ENCODE measurements around the gene UQCC2. TPM values are rescaled to one million over a fixed set of nuclear protein-coding genes. Genes with fewer than 3 reads are reported as not detected.

UQCC2 gene
- total and polyA plus RNA-seq, 2 of the 4 experiments (the other 2 are of a cell fraction) = 13.8 to 34.5 TPM

DNA sequence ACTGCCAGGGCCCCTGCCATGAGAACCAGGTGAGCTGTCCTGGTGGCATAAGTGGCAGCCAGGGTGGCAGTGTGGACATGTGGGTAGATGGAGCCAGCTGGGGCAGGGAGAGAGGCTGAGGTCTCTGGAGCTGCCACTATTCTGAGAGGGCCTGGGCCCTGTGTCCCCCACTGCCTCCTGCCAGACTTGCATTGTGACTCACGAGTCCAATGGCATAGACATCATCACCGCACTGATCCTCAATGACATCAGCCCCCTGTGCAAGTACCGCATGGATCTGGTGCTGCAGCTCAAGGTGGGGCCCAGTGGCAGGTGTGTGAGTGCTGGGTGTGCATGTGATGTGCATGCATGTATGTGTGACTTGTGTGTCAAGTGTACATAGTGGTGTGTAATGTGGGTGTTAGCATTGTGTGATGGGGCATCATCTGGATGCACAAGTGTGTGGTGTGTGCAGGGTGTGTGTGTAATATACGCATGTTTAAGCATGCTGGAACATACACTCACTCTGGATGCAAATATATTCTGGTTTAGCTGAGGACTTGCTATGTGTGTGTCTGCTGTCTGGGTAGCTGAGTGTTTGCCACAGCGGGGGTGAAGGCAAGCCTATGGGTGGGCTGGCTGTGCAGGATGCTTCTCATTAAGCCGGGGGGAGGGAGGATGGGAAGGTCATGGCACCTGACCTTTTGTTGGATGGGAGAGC lies 25.1 kb downstream of the UQCC2 start:
- Histone ChIP-seq H3K9ac (ENCODE audit: low read depth, low read length) (no peak overlapping the region), H4K5ac (ENCODE audit: low read depth, low read length) (no peak overlapping the region), H3K23ac (ENCODE audit: low read depth, low read length) (no peak overlapping the region), H3K4me2 (ENCODE audit: low read depth, low read length) (no peak overlapping the region), H2BK20ac (ENCODE audit: low read depth, low read length) (no peak overlapping the region), H4K20me1 (ENCODE audit: insufficient read depth, low read length) (no peaks in the 10 kb centered on the region), H2BK120ac (ENCODE audit: low read depth, low read length) (no peak overlapping the region), H3K4me3 (ENCODE audit: insufficient read depth, low read depth, low read length) (no peak overlapping the region), H3K4me1 (ENCODE audit: control insufficient read depth, insufficient read depth, low read length) (no peaks in the 10 kb centered on the region), H4K8ac (ENCODE audit: low read depth in 2 of 2, low read length in 2 of 2) (no peak overlapping the region), H2BK15ac (ENCODE audit: low read depth, low read length) (no peak overlapping the region), H3K14ac (replicated peaks; ENCODE audit: low read depth, low read length) (no peak overlapping the region), H2BK5ac (ENCODE audit: low read depth, low read length, poor library complexity, severe bottlenecking) (no peak overlapping the region), H3K27me3 (ENCODE audit: control insufficient read depth, insufficient read depth, low read length) (no peaks in the 10 kb centered on the region), H3K4ac (ENCODE audit: low read depth, low read length) (no peak overlapping the region), H2AK9ac (replicated peaks; ENCODE audit: low read depth, low read length, poor library complexity) (no peak overlapping the region), H3K36me3 (ENCODE audit: control insufficient read depth, insufficient read depth, low read length) (peaks cover 11% of the 10 kb centered on the region), H3K27ac (ENCODE audit: insufficient read depth, low read length) (no peak overlapping the region), H4K91ac (ENCODE audit: insufficient read depth, low read depth, low read length) (no peak overlapping the region), H3K18ac (ENCODE audit: low read depth, low read length) (no peak overlapping the region), H3K56ac (ENCODE audit: extremely low read depth, insufficient read depth, low read length) (no peak overlapping the region), H2AK5ac (ENCODE audit: low read depth, low read length) (no peak overlapping the region), H2AFZ (replicated peaks; ENCODE audit: low read length, poor library complexity) (no peak overlapping the region), H3K9me1 (ENCODE audit: insufficient read depth, low read length) (0 out of 2 replicates have a peak, but pooled peaks cover 6% of the 10 kb centered on the region), H3K79me1 (ENCODE audit: low read depth in 1 of 2, low read length in 2 of 2) (no peaks in the 10 kb centered on the region), H3K9me3 (ENCODE audit: control insufficient read depth, insufficient read depth, low read length) (no peaks in the 10 kb centered on the region)
- in situ Hi-C loops (cut with MboI; ENCODE audit: low sequenced_read_pairs) = no loop called here
- ATAC-seq (ENCODE audit: low read depth) = no peak
- ChIA-PET CTCF (no interaction called here), POLR2A (ENCODE audit: unreplicated experiment) (no interaction called here)
- dilution Hi-C loops (cut with HindIII; ENCODE audit: low sequenced_read_pairs, unreplicated experiment) = no loop called here
- TF ChIP-seq CHD1 (IDR thresholded peaks at IDR 0.05; ENCODE audit: low read depth, low read length) (no peak), NFE2L2 (IDR thresholded peaks at IDR 0.05; ENCODE audit: low read depth, low read length) (no peak)
- WGBS, 2 experiments (ENCODE audit: extremely low coverage in 2 of 2, insufficient read length in 1 of 2) = 94% methylated on average over 2 of the region's 6 CpGs; no CpG with 5 or more reads in 1 of the 2 experiments
- intact Hi-C loops (cut with micrococcal nuclease) = no loop called here
- no peak for DNase-seq
- no TSS peak for BruUV-seq (replicated peaks)

All from IMR-90 (cell line).